ENCODE measurements around the gene CHST12. TPM values are rescaled to one million over a fixed set of nuclear protein-coding genes. Genes with fewer than 3 reads are reported as not detected.

CHST12 gene
- total RNA-seq, 1 experiment from 2014 or later = 9.9 TPM

DNA sequence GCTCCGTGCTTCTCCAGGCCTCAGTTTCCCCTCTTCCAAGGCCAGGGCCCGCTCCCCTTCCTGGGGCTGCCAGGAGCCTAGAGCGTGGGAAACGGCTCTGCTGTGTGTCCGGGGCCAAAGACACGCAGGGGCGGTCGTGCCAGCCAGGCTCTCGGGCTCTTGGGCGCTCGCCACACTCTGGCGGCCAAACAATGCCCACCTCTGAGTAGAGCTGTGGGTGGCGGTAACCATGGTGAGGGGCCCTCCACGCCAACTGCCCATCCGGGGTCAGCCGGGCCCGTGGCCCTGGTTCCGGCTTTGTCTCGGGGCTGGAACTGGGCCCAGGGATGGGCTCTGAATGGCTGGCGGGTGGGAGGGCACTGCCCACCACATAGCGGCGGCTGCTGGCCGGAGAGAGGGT is 56.8 kb downstream of the CHST12 start:
- TF ChIP-seq, protein P1, sequence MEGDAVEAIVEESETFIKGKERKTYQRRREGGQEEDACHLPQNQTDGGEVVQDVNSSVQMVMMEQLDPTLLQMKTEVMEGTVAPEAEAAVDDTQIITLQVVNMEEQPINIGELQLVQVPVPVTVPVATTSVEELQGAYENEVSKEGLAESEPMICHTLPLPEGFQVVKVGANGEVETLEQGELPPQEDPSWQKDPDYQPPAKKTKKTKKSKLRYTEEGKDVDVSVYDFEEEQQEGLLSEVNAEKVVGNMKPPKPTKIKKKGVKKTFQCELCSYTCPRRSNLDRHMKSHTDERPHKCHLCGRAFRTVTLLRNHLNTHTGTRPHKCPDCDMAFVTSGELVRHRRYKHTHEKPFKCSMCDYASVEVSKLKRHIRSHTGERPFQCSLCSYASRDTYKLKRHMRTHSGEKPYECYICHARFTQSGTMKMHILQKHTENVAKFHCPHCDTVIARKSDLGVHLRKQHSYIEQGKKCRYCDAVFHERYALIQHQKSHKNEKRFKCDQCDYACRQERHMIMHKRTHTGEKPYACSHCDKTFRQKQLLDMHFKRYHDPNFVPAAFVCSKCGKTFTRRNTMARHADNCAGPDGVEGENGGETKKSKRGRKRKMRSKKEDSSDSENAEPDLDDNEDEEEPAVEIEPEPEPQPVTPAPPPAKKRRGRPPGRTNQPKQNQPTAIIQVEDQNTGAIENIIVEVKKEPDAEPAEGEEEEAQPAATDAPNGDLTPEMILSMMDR (IDR thresholded peaks at IDR 0.05; ENCODE audit: unreplicated experiment) = no peak
- no TSS peak for BruUV-seq (replicated peaks)
- no peaks in the 10 kb centered on the region for H3K9me3 Mint-ChIP-seq (ENCODE audit: unreplicated experiment)
- no peak for DNase-seq (ENCODE audit: unreplicated experiment)
- H3K4me1 Mint-ChIP-seq (ENCODE audit: insufficient read depth, unreplicated experiment) = peaks cover 10% of the 10 kb centered on the region
- peaks cover 5% of the 10 kb centered on the region for H3K36me3 Mint-ChIP-seq (ENCODE audit: insufficient read depth, unreplicated experiment)
- CTCF ChIA-PET = interaction anchor here (0.6 to 2.1 kb wide), 3 partner anchors 9 to 301 kb away, joined by 3 to 10 read pairs (median 4); no protein-coding TSS in a partner anchor
- H3K27me3 Mint-ChIP-seq (ENCODE audit: insufficient read depth, unreplicated experiment) = no peaks in the 10 kb centered on the region
- no peak overlapping the region for H3K4me3 Mint-ChIP-seq (ENCODE audit: unreplicated experiment)
- intact Hi-C loops (cut with micrococcal nuclease) = no loop called here
- H3K27ac Mint-ChIP-seq (ENCODE audit: low read depth, unreplicated experiment) = no peak overlapping the region
- POLR2A ChIA-PET = no interaction called here

DNA sequence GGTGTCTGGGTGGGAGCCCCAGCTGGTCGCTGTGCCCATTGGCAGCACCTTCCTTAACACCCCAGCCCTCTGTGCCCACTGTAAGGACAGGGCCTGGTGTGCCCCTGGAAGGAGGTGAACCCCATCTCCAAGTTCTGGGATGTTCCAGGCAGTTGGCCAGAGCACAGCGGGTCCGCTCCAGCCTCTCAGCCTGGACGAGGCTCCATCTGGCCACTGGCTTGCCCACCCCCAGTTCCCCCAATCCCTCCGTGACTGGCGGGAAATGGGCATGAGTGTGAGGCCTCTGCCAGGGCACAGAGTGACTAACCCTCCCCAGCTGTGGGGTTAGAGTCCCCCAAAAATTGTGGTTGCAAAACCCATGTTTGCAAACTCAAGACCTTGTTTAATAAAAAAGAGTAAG is 57.2 kb downstream of the CHST12 start:
- BruUV-seq (replicated peaks) = no TSS peak
- Mint-ChIP-seq H3K27ac (ENCODE audit: low read depth, unreplicated experiment) (no peak overlapping the region), H3K36me3 (ENCODE audit: insufficient read depth, unreplicated experiment) (peaks cover 5% of the 10 kb centered on the region), H3K4me1 (ENCODE audit: insufficient read depth, unreplicated experiment) (peaks cover 10% of the 10 kb centered on the region), H3K9me3 (ENCODE audit: unreplicated experiment) (no peaks in the 10 kb centered on the region), H3K4me3 (ENCODE audit: unreplicated experiment) (no peak overlapping the region), H3K27me3 (ENCODE audit: insufficient read depth, unreplicated experiment) (no peaks in the 10 kb centered on the region)
- no peak for DNase-seq (ENCODE audit: unreplicated experiment)
- TF ChIP-seq, protein P1 (IDR thresholded peaks at IDR 0.05; ENCODE audit: unreplicated experiment) = no peak
- intact Hi-C loops (cut with micrococcal nuclease) = no loop called here
- POLR2A ChIA-PET = no interaction called here
- CTCF ChIA-PET = interaction anchor here (1.1 to 2.1 kb wide), 2 partner anchors 8 to 11 kb away, joined by 4 to 10 read pairs; no protein-coding TSS in a partner anchor

DNA sequence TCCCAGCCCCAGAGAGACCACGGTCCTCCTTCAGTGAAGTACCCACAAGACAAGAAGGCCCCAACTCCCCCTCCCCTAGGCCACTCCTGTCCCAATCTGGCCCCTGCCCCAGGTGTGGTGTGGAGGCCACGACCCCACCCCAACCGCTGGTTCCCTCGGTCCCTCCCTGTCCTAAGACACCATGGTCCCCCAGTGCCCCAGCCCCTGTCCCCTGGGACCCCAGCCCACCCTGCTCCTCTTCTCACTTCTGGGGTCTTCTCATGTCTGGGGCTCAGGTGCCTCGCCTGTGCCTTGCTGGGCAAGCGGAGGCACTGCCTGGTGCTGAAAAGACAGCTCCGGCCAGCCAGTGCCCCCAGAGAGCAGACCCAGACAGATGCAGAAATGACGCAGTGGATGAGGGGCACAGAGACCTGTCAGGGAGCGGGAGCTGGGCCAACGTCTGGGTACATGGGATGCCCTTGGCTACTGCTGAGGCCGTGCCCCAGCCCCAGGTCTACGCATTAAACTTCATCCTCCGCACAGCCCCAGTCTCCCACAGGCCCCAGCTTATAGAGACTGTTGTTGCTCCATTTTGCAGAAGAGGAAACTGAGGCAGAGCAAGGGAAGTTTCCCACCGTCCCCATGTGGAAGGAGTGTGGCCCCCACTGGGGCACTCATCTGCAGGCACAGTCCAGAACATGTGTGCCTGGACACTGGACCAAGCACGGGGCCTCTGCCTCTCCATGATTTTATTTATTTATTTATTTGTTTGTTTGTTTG is 58.0 kb downstream of the CHST12 start:
- TF ChIP-seq, protein P1 (IDR thresholded peaks at IDR 0.05; ENCODE audit: unreplicated experiment) = no peak
- BruUV-seq (replicated peaks) = no TSS peak
- intact Hi-C loops (cut with micrococcal nuclease) = no loop called here
- Mint-ChIP-seq H3K4me1 (ENCODE audit: insufficient read depth, unreplicated experiment) (peaks cover 10% of the 10 kb centered on the region), H3K4me3 (ENCODE audit: unreplicated experiment) (no peak overlapping the region), H3K9me3 (ENCODE audit: unreplicated experiment) (no peaks in the 10 kb centered on the region), H3K27ac (ENCODE audit: low read depth, unreplicated experiment) (no peak overlapping the region), H3K27me3 (ENCODE audit: insufficient read depth, unreplicated experiment) (no peaks in the 10 kb centered on the region), H3K36me3 (ENCODE audit: insufficient read depth, unreplicated experiment) (peaks cover 5% of the 10 kb centered on the region)
- ChIA-PET POLR2A (no interaction called here), CTCF (interaction anchor here (0.7 kb wide), 1 partner anchor 1554 kb away, joined by 3 read pairs; no protein-coding TSS in a partner anchor)
- no peak for DNase-seq (ENCODE audit: unreplicated experiment)

DNA sequence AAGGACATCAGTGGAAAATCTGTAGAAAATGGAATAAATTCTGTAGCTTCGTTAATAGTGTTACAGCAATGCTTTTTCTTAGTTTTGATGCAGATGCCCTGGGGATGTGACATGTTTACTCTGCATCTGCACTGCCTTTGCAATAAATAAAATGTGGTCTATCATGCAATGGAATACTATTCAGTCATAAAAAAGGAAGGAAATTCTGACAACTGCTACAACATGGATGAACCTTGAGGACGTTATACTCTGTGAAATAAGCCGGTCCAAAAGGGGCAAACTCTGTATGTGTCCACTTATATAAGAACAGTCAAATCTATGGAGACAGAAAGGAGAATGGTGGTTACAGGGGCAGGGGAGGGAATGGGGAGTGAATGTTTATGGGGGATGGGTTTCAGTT is 59.3 kb downstream of the CHST12 start:
- no peaks in the 10 kb centered on the region for H3K9me3 Mint-ChIP-seq (ENCODE audit: unreplicated experiment)
- CTCF ChIA-PET = interaction anchor here (3.5 kb wide), 1 partner anchor 11 kb away, joined by 19 read pairs; no protein-coding TSS in a partner anchor
- peaks cover 5% of the 10 kb centered on the region for H3K36me3 Mint-ChIP-seq (ENCODE audit: insufficient read depth, unreplicated experiment)
- DNase-seq (ENCODE audit: unreplicated experiment) = no peak
- intact Hi-C loops (cut with micrococcal nuclease) = no loop called here
- no peak overlapping the region for H3K4me3 Mint-ChIP-seq (ENCODE audit: unreplicated experiment)
- POLR2A ChIA-PET = interaction anchor here (0.7 kb wide), 1 partner anchor 168 kb away, joined by 4 read pairs; no protein-coding TSS in a partner anchor
- TF ChIP-seq, protein P1 (IDR thresholded peaks at IDR 0.05; ENCODE audit: unreplicated experiment) = no peak
- peaks cover 10% of the 10 kb centered on the region for H3K4me1 Mint-ChIP-seq (ENCODE audit: insufficient read depth, unreplicated experiment)
- no peak overlapping the region for H3K27ac Mint-ChIP-seq (ENCODE audit: low read depth, unreplicated experiment)
- BruUV-seq (replicated peaks) = no TSS peak
- H3K27me3 Mint-ChIP-seq (ENCODE audit: insufficient read depth, unreplicated experiment) = no peaks in the 10 kb centered on the region

All from MCF 10A (cell line).